Measurements from ENCODE around the gene DBN1. TPM values are rescaled to one million over a fixed set of nuclear protein-coding genes. Genes with fewer than 3 reads are reported as not detected.
A peak's percentile ranks its signal among the peaks of the same experiment; 100 is the strongest.

Gene DBN1
- total RNA-seq, 2 experiments from 2014 or later = 4.9 to 5.0 TPM

DNA sequence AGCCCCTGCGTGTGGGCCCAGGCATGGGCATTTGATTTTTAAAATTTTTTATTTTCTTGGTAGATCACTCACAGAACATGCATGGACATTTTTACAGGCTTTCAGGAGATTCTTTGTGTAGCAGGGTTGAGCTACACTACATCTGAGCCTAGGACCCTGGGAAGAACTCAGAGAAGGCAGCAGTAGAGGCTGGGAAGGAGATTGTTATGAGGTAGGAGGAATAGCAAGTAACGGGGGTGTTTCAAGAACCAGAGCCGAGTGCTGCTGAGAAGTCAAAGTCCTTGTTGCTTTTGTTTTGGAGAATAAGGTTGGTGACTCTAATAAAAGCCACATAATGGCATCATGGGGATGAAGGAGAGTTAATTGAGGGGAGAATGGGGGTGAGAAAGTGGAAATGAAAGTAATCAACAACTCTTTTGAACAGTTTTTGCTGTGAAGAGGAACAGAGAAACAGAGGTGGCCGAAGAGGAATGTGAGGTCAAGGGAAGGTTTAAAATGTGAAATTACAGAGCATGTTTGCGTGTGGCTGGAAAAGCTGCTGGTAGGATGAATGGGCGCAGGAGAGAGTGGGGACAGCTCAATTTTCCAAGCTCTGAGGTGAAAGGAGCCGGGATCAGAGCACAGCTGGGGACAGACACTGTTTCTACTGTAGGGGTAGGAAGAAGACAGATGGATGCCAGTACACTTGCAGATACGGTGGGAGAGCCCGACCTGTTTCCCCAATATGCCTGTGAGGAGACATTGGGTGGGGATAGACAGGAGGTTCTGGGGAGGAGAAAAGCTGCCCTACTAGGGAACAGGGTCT lies 28.6 kb upstream of the DBN1 start:
- Mint-ChIP-seq H3K9me3 (no peaks in the 10 kb centered on the region), H3K27me3 (peaks cover 21% of the 10 kb centered on the region), H3K4me3 (no peak overlapping the region), H3K27ac (no peak overlapping the region), H3K4me1 (peaks cover 13% of the 10 kb centered on the region), H3K36me3 (ENCODE audit: low read depth) (no peaks in the 10 kb centered on the region)
- ChIA-PET CTCF (interaction anchor here (0.6 to 5.7 kb wide), 22 partner anchors 12 to 388 kb away, joined by 3 to 45 read pairs (median 6); partner anchors contain the start of genes DDX41, F12, GRK6 and PRELID1), POLR2A (interaction anchor here (0.7 to 1.7 kb wide), 6 partner anchors 9 to 135 kb away, joined by 3 to 5 read pairs (median 3); no protein-coding TSS in a partner anchor)
- DNase-seq = no peak

DNA sequence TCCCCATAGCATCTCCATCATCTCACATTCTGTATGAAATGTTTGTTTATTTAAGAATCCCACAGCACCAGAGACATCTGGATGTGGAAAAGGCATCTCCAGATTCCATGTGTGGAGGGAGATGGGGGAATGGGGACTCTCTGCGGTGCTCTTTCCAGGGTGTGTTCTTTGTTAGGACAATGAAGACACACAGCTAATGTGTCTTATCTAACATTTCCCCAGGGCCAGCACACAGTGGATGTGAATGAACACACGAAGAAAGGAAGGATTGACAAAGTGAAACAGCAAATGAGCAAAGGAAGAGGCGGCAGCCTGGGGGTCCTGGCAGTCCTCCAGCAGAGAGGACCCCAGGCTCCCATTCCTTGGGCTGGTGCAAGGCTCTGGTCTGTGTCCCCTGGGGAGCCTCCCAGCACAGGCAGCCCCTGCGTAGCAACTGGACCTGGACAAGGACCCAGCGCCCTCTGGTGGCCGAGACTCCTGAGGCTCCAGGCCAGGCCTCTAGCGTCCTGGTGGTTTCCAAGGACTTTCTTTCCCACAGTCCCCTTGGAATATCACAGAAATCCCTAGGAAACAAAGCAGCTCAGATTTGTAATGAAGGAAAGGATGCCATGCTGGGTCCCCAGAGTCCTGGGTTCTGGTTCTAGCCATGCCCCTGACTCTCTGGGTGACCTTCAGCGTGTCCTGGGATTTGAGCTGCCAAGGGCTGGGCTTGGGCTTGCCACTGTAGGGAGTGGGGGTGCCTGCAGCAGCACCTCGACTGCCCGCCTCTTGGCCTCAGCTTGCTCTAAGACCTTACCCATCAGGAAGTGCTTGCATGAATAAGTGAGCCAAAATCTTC lies 27.5 kb upstream of the DBN1 start:
- ChIA-PET CTCF (interaction anchor here (0.5 to 5.7 kb wide), 28 partner anchors 9 to 387 kb away, joined by 3 to 45 read pairs (median 4); partner anchors contain the start of genes DDX41, F12, GRK6 and PRELID1), POLR2A (interaction anchor here (0.7 to 1.5 kb wide), 6 partner anchors 10 to 134 kb away, joined by 3 to 5 read pairs (median 3); no protein-coding TSS in a partner anchor)
- Mint-ChIP-seq H3K4me1 (peaks cover 19% of the 10 kb centered on the region), H3K9me3 (no peaks in the 10 kb centered on the region), H3K4me3 (no peak overlapping the region), H3K27ac (no peak overlapping the region), H3K36me3 (ENCODE audit: low read depth) (no peaks in the 10 kb centered on the region), H3K27me3 (peaks cover 21% of the 10 kb centered on the region)
- peak; percentile 84 for DNase-seq

DNA sequence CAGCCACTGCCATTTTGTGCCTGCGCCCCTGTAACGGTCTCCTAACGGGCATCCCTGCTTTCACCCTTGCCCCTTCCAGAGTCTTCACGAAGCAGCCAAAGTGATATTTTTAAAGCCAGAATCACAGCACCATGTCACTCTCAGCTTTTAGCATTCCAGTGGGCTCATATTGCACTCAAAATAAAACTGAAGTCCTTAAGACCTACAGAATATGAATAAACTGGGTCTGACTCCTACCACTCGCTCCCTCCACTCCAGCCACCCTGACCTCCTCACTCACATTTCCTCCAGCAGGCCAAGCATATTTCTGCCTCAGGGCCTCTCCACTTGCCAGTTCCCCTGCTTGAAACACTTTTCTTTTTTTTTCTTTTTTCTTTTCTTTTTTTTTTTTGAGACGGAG lies 26.4 kb upstream of the DBN1 start:
- Mint-ChIP-seq H3K36me3 (ENCODE audit: low read depth) (no peaks in the 10 kb centered on the region), H3K4me1 (peaks cover 27% of the 10 kb centered on the region), H3K9me3 (no peaks in the 10 kb centered on the region), H3K27ac (no peak overlapping the region), H3K4me3 (peak overlapping the region; percentile 6), H3K27me3 (peaks cover 21% of the 10 kb centered on the region)
- CTCF ChIA-PET = interaction anchor here (0.7 to 5.7 kb wide), 8 partner anchors 17 to 225 kb away, joined by 3 to 45 read pairs (median 12); partner anchors contain the start of gene DDX41
- POLR2A ChIA-PET = interaction anchor here (1.1 kb wide), 1 partner anchor 127 kb away, joined by 3 read pairs; no protein-coding TSS in a partner anchor
- no peak for DNase-seq

DNA sequence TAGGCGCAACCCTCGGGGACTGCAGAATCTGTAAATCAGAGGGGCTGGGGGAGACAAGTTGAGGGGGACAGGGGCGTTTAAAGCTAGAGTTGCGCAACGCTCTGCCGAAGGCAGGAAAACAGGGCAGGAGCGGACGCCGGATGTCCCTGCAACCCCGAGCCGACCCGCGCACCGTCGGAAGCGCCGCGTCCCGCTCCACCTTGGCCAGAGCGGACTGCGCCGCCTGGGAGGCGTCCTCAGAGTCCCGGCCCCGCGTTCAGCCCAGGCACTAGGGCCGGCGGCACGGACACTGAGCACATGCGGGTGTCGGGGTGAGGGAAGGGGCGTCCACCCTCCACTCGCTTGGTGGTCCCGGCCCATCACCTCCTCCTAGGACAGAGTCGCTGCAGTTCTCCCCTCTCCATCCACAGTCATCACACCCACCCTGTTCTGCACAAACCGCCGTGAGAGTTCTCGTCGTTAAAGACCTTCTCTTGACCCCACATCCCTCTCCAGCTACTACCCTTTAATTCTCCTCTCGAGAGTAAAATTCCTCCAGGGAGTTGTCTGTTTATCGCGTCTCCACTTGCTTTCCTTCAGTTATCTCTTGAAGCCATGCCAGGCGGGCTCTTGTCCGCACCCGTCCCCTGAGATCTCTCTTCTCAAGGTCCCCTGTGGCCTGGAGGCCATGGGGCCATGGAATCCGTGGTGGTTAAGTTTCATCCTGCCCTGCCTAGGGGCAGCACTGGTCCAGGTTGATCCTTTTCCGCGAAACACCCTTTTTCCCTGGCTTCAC lies 24.8 kb upstream of the DBN1 start:
- ChIA-PET CTCF (interaction anchor here (0.8 to 5.1 kb wide), 12 partner anchors 9 to 309 kb away, joined by 3 to 37 read pairs (median 8); partner anchors contain the start of genes DDX41 and MXD3), POLR2A (interaction anchor here (1.0 to 3.7 kb wide), 12 partner anchors 11 to 188 kb away, joined by 3 to 12 read pairs (median 4); partner anchors contain the start of genes DDX41, GRK6 and LMAN2)
- DNase-seq = peak; percentile 53
- H3K36me3 Mint-ChIP-seq (ENCODE audit: low read depth) = peaks cover 5% of the 10 kb centered on the region
- peaks cover 43% of the 10 kb centered on the region for H3K4me1 Mint-ChIP-seq
- no peaks in the 10 kb centered on the region for H3K9me3 Mint-ChIP-seq
- peaks cover 21% of the 10 kb centered on the region for H3K27me3 Mint-ChIP-seq
- H3K4me3 Mint-ChIP-seq = peak overlapping the region; percentile 85
- peak overlapping the region; percentile 42 for H3K27ac Mint-ChIP-seq

DNA sequence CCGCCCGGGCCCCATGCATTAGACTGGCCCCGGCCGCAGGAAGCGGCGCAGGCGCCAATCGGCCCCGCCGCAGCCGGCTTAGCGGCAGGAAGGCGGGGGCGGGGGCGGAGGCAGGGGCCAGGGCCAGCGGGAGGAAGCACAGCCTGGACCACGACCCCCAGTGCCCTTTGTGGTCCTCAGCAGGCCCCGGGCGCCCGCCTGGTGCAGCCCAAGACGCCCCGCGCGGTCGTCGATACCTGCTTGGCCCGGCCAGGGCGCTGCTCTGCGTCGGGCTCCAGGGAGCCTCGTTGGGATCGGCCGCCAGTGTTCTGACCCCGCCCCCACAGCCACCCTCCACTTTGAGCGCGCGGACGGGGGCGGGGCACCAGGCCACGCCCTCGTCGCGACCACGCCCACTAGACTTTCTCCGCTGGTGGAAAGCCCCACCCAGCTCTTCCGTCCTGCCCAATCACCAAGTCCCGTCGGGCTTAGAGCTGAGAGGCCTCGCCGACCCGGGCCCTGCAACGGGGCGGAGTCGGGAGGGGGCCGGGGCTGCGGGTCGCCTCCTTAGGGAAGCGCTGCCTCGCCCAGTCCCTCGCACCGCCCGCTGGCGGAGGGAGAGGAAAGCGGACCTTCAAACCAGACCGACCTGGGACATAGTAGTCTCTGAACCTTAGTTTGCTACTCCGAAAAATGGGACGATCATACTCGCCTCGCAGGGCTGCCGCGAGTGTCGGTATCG lies 24.0 kb upstream of the DBN1 start, which contains the start of gene PDLIM7:
PDLIM7 (minus strand) TSS at position 313 of the 721 bp plus-strand sequence. CDS start 1,092 bp downstream, outside the sequence.
- Mint-ChIP-seq H3K27me3 (peaks cover 21% of the 10 kb centered on the region), H3K27ac (peak within 1 kb of the TSS; percentile 42), H3K4me3 (peak within 1 kb of the TSS; percentile 85), H3K9me3 (no peaks in the 10 kb centered on the region), H3K4me1 (peaks cover 49% of the 10 kb centered on the region), H3K36me3 (ENCODE audit: low read depth) (peaks cover 13% of the 10 kb centered on the region)
- ChIA-PET POLR2A (interaction anchor here (1.0 to 3.7 kb wide), 13 partner anchors 12 to 187 kb away, joined by 3 to 12 read pairs (median 4); partner anchors contain the start of genes DDX41, GRK6 and LMAN2), CTCF (interaction anchor here (0.6 to 5.1 kb wide), 13 partner anchors 9 to 659 kb away, joined by 3 to 37 read pairs (median 6); partner anchors contain the start of genes DDX41 and MXD3)
- DNase-seq = peak; percentile 96

DNA sequence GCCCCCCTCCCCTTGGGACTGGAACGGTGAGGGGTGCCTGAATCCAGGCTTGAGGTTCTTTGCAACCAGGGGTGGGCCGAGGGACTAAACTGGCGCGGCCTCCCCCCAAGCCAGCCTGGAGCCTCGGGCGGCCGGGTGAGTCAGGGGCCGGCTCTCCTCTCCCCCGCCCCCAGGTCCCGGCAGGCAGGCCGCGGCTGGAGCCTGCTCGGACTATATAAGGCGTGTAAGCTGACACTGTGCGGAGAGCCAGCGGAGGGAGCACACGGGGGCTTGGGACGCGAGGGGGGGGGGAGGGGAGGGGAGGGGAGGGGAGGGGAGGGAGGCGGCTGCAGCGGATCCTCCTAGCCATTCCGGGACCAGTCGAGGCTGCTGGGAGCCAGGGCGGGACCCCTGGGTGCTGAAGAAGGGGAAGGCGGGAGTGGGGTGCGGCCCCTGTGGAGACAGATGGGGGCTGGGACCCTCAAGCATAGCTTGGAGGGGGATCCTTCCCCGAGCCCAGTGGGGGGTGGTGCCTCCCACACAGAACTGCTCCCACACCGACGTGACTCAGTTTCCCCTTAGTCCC lies 23.4 kb upstream of the DBN1 start:
- Mint-ChIP-seq H3K27me3 (peaks cover 21% of the 10 kb centered on the region), H3K36me3 (ENCODE audit: low read depth) (peaks cover 13% of the 10 kb centered on the region), H3K9me3 (no peaks in the 10 kb centered on the region), H3K27ac (no peak overlapping the region), H3K4me3 (peak overlapping the region; percentile 85), H3K4me1 (peaks cover 49% of the 10 kb centered on the region)
- POLR2A ChIA-PET = interaction anchor here (1.0 to 3.7 kb wide), 12 partner anchors 12 to 187 kb away, joined by 4 to 12 read pairs (median 4); partner anchors contain the start of genes DDX41, GRK6 and LMAN2
- DNase-seq = peak; percentile 24
- CTCF ChIA-PET = interaction anchor here (0.6 to 5.1 kb wide), 12 partner anchors 8 to 659 kb away, joined by 3 to 37 read pairs (median 8); partner anchors contain the start of genes DDX41 and MXD3

DNA sequence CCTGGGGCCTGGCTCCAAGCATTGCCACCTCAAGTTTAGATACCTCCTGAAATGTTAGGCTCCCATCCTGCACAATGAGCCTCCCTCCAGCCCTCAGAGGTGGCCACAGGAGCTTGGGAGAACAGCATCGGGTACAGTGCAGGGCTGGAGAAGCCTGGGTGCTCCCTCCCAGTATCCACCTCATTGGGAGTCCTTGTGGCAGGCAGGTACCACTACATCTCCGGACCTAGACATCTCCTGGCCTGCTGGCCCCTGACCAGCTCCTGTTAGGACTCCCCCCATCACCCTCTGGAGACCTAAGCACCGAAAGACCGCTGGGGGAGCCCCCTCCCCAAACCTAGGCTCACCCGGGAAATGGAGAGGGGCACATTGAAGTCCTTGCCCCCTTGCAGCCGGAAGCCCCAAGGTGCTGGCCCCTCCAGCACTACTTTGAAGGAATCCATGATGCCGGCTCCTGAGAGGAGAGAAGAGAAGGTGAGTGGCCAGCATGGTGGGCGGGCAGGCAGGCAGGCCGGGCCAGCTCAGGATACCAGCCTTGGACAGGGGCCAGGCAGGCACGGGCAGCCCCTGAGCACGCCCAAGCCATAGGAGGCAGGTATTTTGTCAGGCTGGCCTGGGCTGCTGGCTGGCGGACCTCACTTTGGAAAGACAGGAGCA lies 22.8 kb upstream of the DBN1 start:
- peaks cover 15% of the 10 kb centered on the region for H3K36me3 Mint-ChIP-seq (ENCODE audit: low read depth)
- POLR2A ChIA-PET = interaction anchor here (1.1 to 3.7 kb wide), 8 partner anchors 18 to 193 kb away, joined by 3 to 12 read pairs (median 4); partner anchors contain the start of genes DDX41 and GRK6

DNA sequence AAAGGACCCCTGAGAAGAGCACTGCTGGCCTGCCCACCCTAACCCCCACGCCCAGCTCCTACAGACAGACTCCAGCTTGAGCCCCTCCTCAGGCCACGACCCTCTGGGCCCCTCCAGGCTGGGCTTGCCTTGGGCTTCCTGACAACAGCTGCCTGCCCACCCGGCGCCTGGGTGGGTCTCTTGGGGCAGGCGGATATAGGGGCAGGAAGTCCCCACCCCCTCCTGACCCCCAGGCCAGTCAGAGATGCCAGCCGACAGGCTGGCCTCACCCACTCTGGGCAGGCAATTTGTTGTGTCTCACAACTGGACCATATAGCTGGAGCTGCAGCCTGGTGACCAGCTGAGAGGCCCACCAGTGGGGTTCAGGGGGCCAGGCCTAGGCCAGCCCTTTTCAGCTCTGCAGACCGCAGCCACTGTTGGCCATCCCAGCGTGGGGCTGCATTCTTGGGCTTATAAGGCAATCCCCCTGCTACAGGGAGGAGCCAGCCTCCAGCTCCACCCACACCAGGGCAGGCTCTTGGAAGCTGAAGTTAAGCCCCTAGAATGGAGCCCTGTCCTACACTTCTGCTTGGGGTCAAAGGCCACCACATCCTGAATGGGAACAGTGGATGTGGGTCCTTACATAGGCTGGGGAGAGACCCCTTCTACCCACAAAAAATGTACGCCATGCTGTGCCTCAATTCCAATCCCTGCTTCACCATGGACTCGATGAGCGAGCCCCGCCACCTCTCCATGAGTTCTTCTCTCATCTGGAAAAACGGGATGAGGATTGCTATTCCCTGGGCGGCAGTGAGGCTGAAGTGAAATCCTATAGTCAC lies 22.0 kb upstream of the DBN1 start:
- peaks cover 22% of the 10 kb centered on the region for H3K36me3 Mint-ChIP-seq (ENCODE audit: low read depth)
- peak overlapping the region; percentile 85 for H3K4me3 Mint-ChIP-seq
- peaks cover 54% of the 10 kb centered on the region for H3K4me1 Mint-ChIP-seq
- POLR2A ChIA-PET = interaction anchor here (1.2 to 3.7 kb wide), 6 partner anchors 18 to 192 kb away, joined by 3 to 12 read pairs (median 6); partner anchors contain the start of genes DDX41, GRK6 and TMED9
- H3K27me3 Mint-ChIP-seq = peaks cover 18% of the 10 kb centered on the region
- H3K27ac Mint-ChIP-seq = peak overlapping the region; percentile 54
- CTCF ChIA-PET = interaction anchor here (1.1 to 3.5 kb wide), 5 partner anchors 38 to 105 kb away, joined by 3 to 22 read pairs (median 9); no protein-coding TSS in a partner anchor
- no peaks in the 10 kb centered on the region for H3K9me3 Mint-ChIP-seq
- no peak for DNase-seq

More for the DNA sequence above, 22.8 kb upstream of the DBN1 start:
- Mint-ChIP-seq H3K27ac (peak overlapping the region; percentile 53), H3K9me3 (no peaks in the 10 kb centered on the region), H3K4me3 (peak overlapping the region; percentile 85), H3K4me1 (peaks cover 50% of the 10 kb centered on the region), H3K27me3 (peaks cover 21% of the 10 kb centered on the region)
- CTCF ChIA-PET = interaction anchor here (1.1 to 1.8 kb wide), 5 partner anchors 39 to 187 kb away, joined by 3 to 9 read pairs (median 6); partner anchors contain the start of gene MXD3
- DNase-seq = no peak

DNA sequence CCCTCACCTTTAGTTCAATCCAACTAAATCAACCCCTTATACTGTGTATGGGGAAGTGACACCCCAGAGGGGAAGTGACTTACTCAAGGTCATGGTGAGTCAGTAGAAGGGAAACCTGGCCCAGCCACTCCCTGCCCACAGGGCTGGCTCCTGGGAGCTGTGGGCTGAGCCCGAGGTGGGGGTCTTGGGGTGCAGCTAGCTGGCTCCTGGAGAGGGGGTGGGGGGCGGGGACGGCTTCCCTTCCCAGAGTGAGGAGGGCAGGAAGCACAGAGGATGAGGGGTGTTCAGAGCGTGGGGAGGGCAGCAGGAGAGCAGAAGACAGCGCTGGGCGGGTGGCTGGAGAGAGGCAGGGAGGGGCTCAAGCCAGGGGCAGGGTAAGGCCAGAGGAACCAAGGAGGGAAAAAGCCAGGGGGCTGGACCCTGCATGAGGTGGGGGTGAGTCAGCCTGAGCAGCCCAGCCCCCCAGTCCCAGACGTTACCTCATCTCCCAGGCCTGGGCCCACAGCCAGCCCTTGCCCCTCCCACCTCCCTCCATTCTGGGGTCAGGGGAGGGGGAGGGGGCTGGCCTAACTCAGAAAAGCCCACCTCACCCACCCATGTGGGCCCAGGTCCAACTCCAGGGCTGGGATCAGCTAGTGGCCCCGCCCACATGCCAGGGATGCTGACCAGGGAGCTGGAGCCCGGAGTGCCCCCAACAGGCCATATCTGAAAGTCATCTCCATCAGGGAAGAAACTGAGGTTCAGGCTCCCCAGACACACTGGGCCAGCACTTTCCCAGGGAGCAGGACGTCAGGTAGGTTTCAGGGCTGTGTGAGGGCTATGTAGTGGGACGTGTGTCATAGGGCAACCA lies 21.1 kb upstream of the DBN1 start:
- CTCF ChIA-PET = interaction anchor here (0.9 to 3.5 kb wide), 7 partner anchors 17 to 143 kb away, joined by 3 to 22 read pairs (median 9); partner anchors contain the start of gene LMAN2
- Mint-ChIP-seq H3K4me1 (peaks cover 55% of the 10 kb centered on the region), H3K27ac (peak overlapping the region; percentile 82), H3K27me3 (peaks cover 13% of the 10 kb centered on the region), H3K36me3 (ENCODE audit: low read depth) (peaks cover 28% of the 10 kb centered on the region), H3K9me3 (no peaks in the 10 kb centered on the region), H3K4me3 (peak overlapping the region; percentile 32)
- DNase-seq = peak; percentile 57
- POLR2A ChIA-PET = interaction anchor here (1.3 to 3.7 kb wide), 5 partner anchors 22 to 191 kb away, joined by 3 to 12 read pairs (median 8); partner anchors contain the start of genes DDX41, GRK6 and TMED9

Data from activated CD4-positive, alpha-beta memory T cell treated with anti-CD3 and anti-CD28 coated beads, Interleukin-2, amount 10 ng/mL, durations not matched to agents 7 days and 5 days (primary cell).